ENCODE data around the gene OR6C76. TPM values are rescaled to one million over a fixed set of nuclear protein-coding genes. Genes with fewer than 3 reads are reported as not detected.
"Not testable (repeated sequence)": the region's sequence is repeated elsewhere in the genome, so short reads cannot be mapped to it uniquely, and the experiment has no call there.

OR6C76 gene
- not detected for total RNA-seq
- long read RNA-seq: 0 reads

- DNase-seq (ENCODE audit: low spot score): no peak
These were observed at the start of gene OR6C76 for GRCh38 chr12:55425954-55426353. Gene OR6C76 (plus strand): TSS chr12:55426254. CDS start chr12:55426254, 0 bp downstream.

- DNase-seq (ENCODE audit: low spot score): no peak
These were observed 40.2 kb upstream of the OR6C76 start for GRCh38 chr12:55385891-55386290.

- DNase-seq (ENCODE audit: low spot score): no peak
These were observed 33.8 kb upstream of the OR6C76 start for GRCh38 chr12:55392032-55392795.

- no peak for DNase-seq (ENCODE audit: low spot score)
These were observed 29.7 kb upstream of the OR6C76 start for GRCh38 chr12:55396326-55396725.

- no peak for DNase-seq (ENCODE audit: low spot score)
These were observed 25.8 kb upstream of the OR6C76 start, which contains the start of gene OR6C65 for GRCh38 chr12:55400229-55400628. Gene OR6C65 (plus strand): TSS chr12:55400529. CDS start chr12:55400529, 0 bp downstream.

- DNase-seq (ENCODE audit: low spot score): no peak
These were observed 18.2 kb upstream of the OR6C76 start for GRCh38 chr12:55407866-55408265.

GRCh38 chr12:55409133-55409532 is 16.9 kb upstream of the OR6C76 start:
- DNase-seq (ENCODE audit: low spot score): not testable (repeated sequence)

- DNase-seq (ENCODE audit: low spot score): not testable (repeated sequence)
These were observed 13.9 kb upstream of the OR6C76 start for GRCh38 chr12:55412138-55412537.

GRCh38 chr12:55413498-55414388 is 12.3 kb upstream of the OR6C76 start:
- not testable (repeated sequence) for DNase-seq (ENCODE audit: low spot score)

- DNase-seq (ENCODE audit: low spot score): not testable (repeated sequence)
These were observed 11.6 kb upstream of the OR6C76 start for GRCh38 chr12:55414396-55414823.

- DNase-seq (ENCODE audit: low spot score): not testable (repeated sequence)
These were observed 11.2 kb upstream of the OR6C76 start for GRCh38 chr12:55414889-55415288.

- DNase-seq (ENCODE audit: low spot score): no peak
These were observed 9.1 kb upstream of the OR6C76 start for GRCh38 chr12:55416961-55417360.

- no peak for DNase-seq (ENCODE audit: low spot score)
These were observed 5.6 kb upstream of the OR6C76 start for GRCh38 chr12:55420307-55420962.

GRCh38 chr12:55428331-55429243 is 2.5 kb downstream of the OR6C76 start:
- DNase-seq (ENCODE audit: low spot score): no peak

GRCh38 chr12:55441233-55441632 is 15.2 kb downstream of the OR6C76 start:
- DNase-seq (ENCODE audit: low spot score): not testable (repeated sequence)

GRCh38 chr12:55443776-55444175 is 17.7 kb downstream of the OR6C76 start, which contains the start of gene OR6C2:
Gene OR6C2 (plus strand): TSS chr12:55444076. CDS start chr12:55452214, 8,138 bp downstream.
- no peak for DNase-seq (ENCODE audit: low spot score)

GRCh38 chr12:55445357-55445756 is 19.3 kb downstream of the OR6C76 start:
- DNase-seq (ENCODE audit: low spot score): no peak

- no peak for DNase-seq (ENCODE audit: low spot score)
These were observed 20.3 kb downstream of the OR6C76 start for GRCh38 chr12:55446326-55446725.

- DNase-seq (ENCODE audit: low spot score): no peak
These were observed 22.8 kb downstream of the OR6C76 start for GRCh38 chr12:55448825-55449224.

GRCh38 chr12:55464926-55465325 is 38.9 kb downstream of the OR6C76 start:
- DNase-seq (ENCODE audit: low spot score): not testable (repeated sequence)

Data from mesenteric fat pad (tissue), 1 donor.